NT2/D1 (cell line): ENCODE data around the gene GRB14.

Source experiments
- YY1 ChIP-seq: IDR thresholded peaks from 2 replicates; pipeline ENCODE4 v1.6.1; 2011; ENCODE audit not compliant: insufficient read length, insufficient read depth
- ZNF274 ChIP-seq: IDR thresholded peaks from 2 replicates; pipeline ENCODE4 v1.6.1; 2011; ENCODE audit warnings: mild to moderate bottlenecking, low read depth, low read length

DNA sequence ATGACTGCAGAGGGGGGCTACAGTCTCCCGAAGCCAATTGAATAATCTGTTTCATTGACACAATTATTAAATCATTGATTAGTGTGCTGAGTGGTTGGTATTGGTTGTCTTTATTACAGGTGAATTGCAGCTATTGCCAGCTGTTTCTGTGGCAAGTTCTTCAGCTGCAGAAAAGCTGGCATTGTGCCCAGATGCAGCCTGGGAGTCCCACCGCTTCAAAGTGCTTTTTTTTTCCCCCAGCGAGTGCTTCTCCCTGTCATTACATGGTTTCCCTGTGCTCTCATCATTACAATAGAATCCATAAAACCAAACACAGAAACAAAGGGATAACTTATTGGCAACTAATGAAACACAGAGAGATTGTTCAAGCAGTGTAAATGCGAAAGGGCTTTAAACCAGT is 164.7 kb downstream of the GRB14 start:
- TF ChIP-seq ZNF274 = no peak
- TF ChIP-seq YY1 = no peak
